Measurements from ENCODE around the gene EGFLAM.

The EGFLAM gene

GRCh38 chr5:38265546-38266179 is 7.3 kb downstream of the EGFLAM start:
- DNase-seq (ENCODE audit: low read depth), result peak; percentile 42

GRCh38 chr5:38267372-38267771 is 9.0 kb downstream of the EGFLAM start:
- no peak for DNase-seq (ENCODE audit: low read depth)

- DNase-seq (ENCODE audit: low read depth), result no peak
Measured at GRCh38 chr5:38273626-38274025, 15.3 kb downstream of the EGFLAM start.

GRCh38 chr5:38274370-38274769 is 16.0 kb downstream of the EGFLAM start:
- DNase-seq (ENCODE audit: low read depth), result no peak

- DNase-seq (ENCODE audit: low read depth), result no peak
Measured at GRCh38 chr5:38284384-38284783, 26.0 kb downstream of the EGFLAM start.

- no peak for DNase-seq (ENCODE audit: low read depth)
Measured at GRCh38 chr5:38285226-38285625, 26.9 kb downstream of the EGFLAM start.

GRCh38 chr5:38286002-38286401 is 27.6 kb downstream of the EGFLAM start:
- no peak for DNase-seq (ENCODE audit: low read depth)

- DNase-seq (ENCODE audit: low read depth), result no peak
Measured at GRCh38 chr5:38287124-38287523, 28.8 kb downstream of the EGFLAM start.

- no peak for DNase-seq (ENCODE audit: low read depth)
Measured at GRCh38 chr5:38289457-38289856, 31.1 kb downstream of the EGFLAM start.

- DNase-seq (ENCODE audit: low read depth), result no peak
Measured at GRCh38 chr5:38290028-38290653, 31.8 kb downstream of the EGFLAM start.

GRCh38 chr5:38291355-38291754 is 33.0 kb downstream of the EGFLAM start:
- DNase-seq (ENCODE audit: low read depth), result peak; percentile 1

GRCh38 chr5:38292228-38292627 is 33.9 kb downstream of the EGFLAM start:
- no peak for DNase-seq (ENCODE audit: low read depth)

GRCh38 chr5:38295751-38296150 is 37.4 kb downstream of the EGFLAM start:
- no peak for DNase-seq (ENCODE audit: low read depth)

- no peak for DNase-seq (ENCODE audit: low read depth)
Measured at GRCh38 chr5:38297830-38298608, 39.7 kb downstream of the EGFLAM start.

- no peak for DNase-seq (ENCODE audit: low read depth)
Measured at GRCh38 chr5:38299585-38299984, 41.2 kb downstream of the EGFLAM start.

GRCh38 chr5:38305148-38305547 is 46.8 kb downstream of the EGFLAM start:
- no peak for DNase-seq (ENCODE audit: low read depth)

- DNase-seq (ENCODE audit: low read depth), result no peak
Measured at GRCh38 chr5:38307845-38308244, 49.5 kb downstream of the EGFLAM start.

- no peak for DNase-seq (ENCODE audit: low read depth)
Measured at GRCh38 chr5:38316544-38317224, 58.3 kb downstream of the EGFLAM start.

GRCh38 chr5:38317868-38318267 is 59.5 kb downstream of the EGFLAM start:
- no peak for DNase-seq (ENCODE audit: low read depth)

GRCh38 chr5:38319491-38319890 is 61.1 kb downstream of the EGFLAM start:
- no peak for DNase-seq (ENCODE audit: low read depth)

- DNase-seq (ENCODE audit: low read depth), result no peak
Measured at GRCh38 chr5:38321978-38322377, 63.6 kb downstream of the EGFLAM start.

GRCh38 chr5:38323645-38324295 is 65.4 kb downstream of the EGFLAM start:
- DNase-seq (ENCODE audit: low read depth), result peak; percentile 62
